ENCODE measurements around the gene UBE2M. TPM values are rescaled to one million over a fixed set of nuclear protein-coding genes. Genes with fewer than 3 reads are reported as not detected.

Gene UBE2M
- total RNA-seq, 1 experiment from 2014 or later = 243 TPM

DNA sequence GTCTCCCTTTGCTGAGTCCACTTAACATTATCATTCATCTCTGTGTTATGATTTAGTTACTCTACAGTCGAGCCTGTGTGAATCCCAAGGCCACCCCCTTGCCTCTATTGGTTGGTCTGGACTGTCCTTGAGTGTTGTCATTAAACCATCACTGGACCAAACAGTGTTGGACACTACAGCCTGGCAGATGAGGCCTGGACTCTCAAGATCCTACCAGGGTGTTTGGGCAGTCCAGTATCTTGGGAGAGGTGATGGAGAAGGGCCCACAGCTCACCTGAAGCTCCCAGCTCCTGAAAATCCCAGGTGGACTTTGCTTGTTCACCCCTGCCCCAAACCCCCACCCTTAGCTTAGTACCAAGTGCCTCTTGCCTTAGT lies 7.3 kb downstream of the UBE2M start:
- BruUV-seq (replicated peaks) = no TSS peak
- Histone ChIP-seq H3K9me3 (ENCODE audit: low read length) (no peaks in the 10 kb centered on the region), H3K4me2 (ENCODE audit: low read length) (no peak overlapping the region), H3F3A (ENCODE audit: low read length, unreplicated experiment) (peaks cover 8% of the 10 kb centered on the region), H3K9me2 (replicated peaks; ENCODE audit: low read length) (no peaks in the 10 kb centered on the region), H3K4me3 (ENCODE audit: low read length) (no peak overlapping the region), H2AFZ (ENCODE audit: low read length) (no peak overlapping the region), H3K36me3 (ENCODE audit: low read depth, low read length) (peaks cover 64% of the 10 kb centered on the region), H4K20me1 (ENCODE audit: low read length) (peaks cover 49% of the 10 kb centered on the region), H3K79me2 (ENCODE audit: low read length) (peaks cover 52% of the 10 kb centered on the region), H3K27me3 (ENCODE audit: low read length) (no peaks in the 10 kb centered on the region), H3K9ac (ENCODE audit: low read length) (no peak overlapping the region), H3K27ac (ENCODE audit: low read length) (no peak overlapping the region), H3K4me1 (ENCODE audit: insufficient read depth, low read length) (peaks cover 30% of the 10 kb centered on the region)
- ChIA-PET CTCF (no interaction called here), POLR2A (ENCODE audit: unreplicated experiment) (no interaction called here)
- no peak for TF ChIP-seq EZH2phosphoT487 (IDR thresholded peaks at IDR 0.05; ENCODE audit: borderline replicate concordance, low read length)
- no peak for TF ChIP-seq EZH2 (IDR thresholded peaks at IDR 0.05; ENCODE audit: low read length, unreplicated experiment)
- TF ChIP-seq, protein P1, sequence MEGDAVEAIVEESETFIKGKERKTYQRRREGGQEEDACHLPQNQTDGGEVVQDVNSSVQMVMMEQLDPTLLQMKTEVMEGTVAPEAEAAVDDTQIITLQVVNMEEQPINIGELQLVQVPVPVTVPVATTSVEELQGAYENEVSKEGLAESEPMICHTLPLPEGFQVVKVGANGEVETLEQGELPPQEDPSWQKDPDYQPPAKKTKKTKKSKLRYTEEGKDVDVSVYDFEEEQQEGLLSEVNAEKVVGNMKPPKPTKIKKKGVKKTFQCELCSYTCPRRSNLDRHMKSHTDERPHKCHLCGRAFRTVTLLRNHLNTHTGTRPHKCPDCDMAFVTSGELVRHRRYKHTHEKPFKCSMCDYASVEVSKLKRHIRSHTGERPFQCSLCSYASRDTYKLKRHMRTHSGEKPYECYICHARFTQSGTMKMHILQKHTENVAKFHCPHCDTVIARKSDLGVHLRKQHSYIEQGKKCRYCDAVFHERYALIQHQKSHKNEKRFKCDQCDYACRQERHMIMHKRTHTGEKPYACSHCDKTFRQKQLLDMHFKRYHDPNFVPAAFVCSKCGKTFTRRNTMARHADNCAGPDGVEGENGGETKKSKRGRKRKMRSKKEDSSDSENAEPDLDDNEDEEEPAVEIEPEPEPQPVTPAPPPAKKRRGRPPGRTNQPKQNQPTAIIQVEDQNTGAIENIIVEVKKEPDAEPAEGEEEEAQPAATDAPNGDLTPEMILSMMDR (conservative IDR thresholded peaks at IDR 0.05; ENCODE audit: low read depth, low read length) = no peak
- DNase-seq = no peak
- intact Hi-C loops (cut with micrococcal nuclease) = no loop called here
- ATAC-seq = no peak

GRCh38 chr19:58550362-58551122 lies 7.9 kb downstream of the UBE2M start:
- Histone ChIP-seq H3K9me3 (ENCODE audit: low read length) (no peaks in the 10 kb centered on the region), H3K9me2 (replicated peaks; ENCODE audit: low read length) (no peaks in the 10 kb centered on the region), H3K9ac (ENCODE audit: low read length) (no peak overlapping the region), H3F3A (ENCODE audit: low read length, unreplicated experiment) (peaks cover 8% of the 10 kb centered on the region), H3K27me3 (ENCODE audit: low read length) (no peaks in the 10 kb centered on the region), H3K79me2 (ENCODE audit: low read length) (peaks cover 54% of the 10 kb centered on the region), H4K20me1 (ENCODE audit: low read length) (peaks cover 55% of the 10 kb centered on the region), H3K4me3 (ENCODE audit: low read length) (no peak overlapping the region), H3K4me2 (ENCODE audit: low read length) (no peak overlapping the region), H3K27ac (ENCODE audit: low read length) (no peak overlapping the region), H3K4me1 (ENCODE audit: insufficient read depth, low read length) (peaks cover 31% of the 10 kb centered on the region), H2AFZ (ENCODE audit: low read length) (no peak overlapping the region), H3K36me3 (ENCODE audit: low read depth, low read length) (peaks cover 67% of the 10 kb centered on the region)
- CTCF ChIA-PET = no interaction called here
- POLR2A ChIA-PET (ENCODE audit: unreplicated experiment) = no interaction called here
- DNase-seq (no peak), ATAC-seq (no peak)
- BruUV-seq (replicated peaks) = no TSS peak
- intact Hi-C loops (cut with micrococcal nuclease) = no loop called here
- TF ChIP-seq, protein P1 (conservative IDR thresholded peaks at IDR 0.05; ENCODE audit: low read depth, low read length) = no peak
- no peak for TF ChIP-seq EZH2phosphoT487 (IDR thresholded peaks at IDR 0.05; ENCODE audit: borderline replicate concordance, low read length)
- no peak for TF ChIP-seq EZH2 (IDR thresholded peaks at IDR 0.05; ENCODE audit: low read length, unreplicated experiment)

DNA sequence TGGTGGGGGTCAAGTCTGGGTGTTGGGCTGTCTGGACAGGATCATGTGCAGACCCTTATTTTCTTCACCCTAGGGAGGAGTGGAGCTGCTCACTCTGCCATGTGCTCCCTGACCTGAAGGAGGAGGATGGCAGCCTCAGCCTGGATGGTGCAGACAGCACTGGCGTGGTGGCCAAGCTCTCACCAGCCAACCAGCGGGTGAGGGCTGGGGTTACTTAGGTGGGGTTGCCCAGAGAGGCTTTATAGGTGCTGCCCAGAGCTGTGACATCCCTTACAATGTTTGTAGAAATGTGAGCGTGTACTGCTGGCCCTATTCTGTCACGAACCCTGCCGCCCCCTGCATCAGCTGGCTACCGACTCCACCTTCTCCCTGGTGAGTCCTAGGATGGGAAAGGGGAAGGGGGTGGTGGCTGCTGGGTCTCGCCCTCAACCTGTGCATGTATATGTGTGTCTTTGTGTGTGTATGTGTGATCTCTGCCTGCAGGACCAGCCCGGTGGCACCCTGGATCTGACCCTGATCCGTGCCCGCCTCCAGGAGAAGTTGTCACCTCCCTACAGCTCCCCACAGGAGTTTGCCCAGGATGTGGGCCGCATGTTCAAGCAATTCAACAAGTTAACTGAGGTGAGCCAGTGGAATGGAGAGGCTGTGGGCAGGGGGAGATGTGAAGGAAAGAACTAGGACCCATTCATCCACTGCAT lies 8.6 kb downstream of the UBE2M start:
- ChIA-PET CTCF (no interaction called here), POLR2A (ENCODE audit: unreplicated experiment) (no interaction called here)
- no peaks in the 10 kb centered on the region for H3K9me3 ChIP-seq (ENCODE audit: low read length)
- no TSS peak for BruUV-seq (replicated peaks)
- H3K9ac ChIP-seq (ENCODE audit: low read length) = no peak overlapping the region
- peaks cover 4% of the 10 kb centered on the region for H3F3A ChIP-seq (ENCODE audit: low read length, unreplicated experiment)
- H3K27ac ChIP-seq (ENCODE audit: low read length) = no peak overlapping the region
- no peaks in the 10 kb centered on the region for H3K9me2 ChIP-seq (replicated peaks; ENCODE audit: low read length)
- ATAC-seq (no peak), DNase-seq (no peak)
- no peaks in the 10 kb centered on the region for H3K27me3 ChIP-seq (ENCODE audit: low read length)
- TF ChIP-seq EZH2 (IDR thresholded peaks at IDR 0.05; ENCODE audit: low read length, unreplicated experiment) = no peak
- TF ChIP-seq EZH2phosphoT487 (IDR thresholded peaks at IDR 0.05; ENCODE audit: borderline replicate concordance, low read length) = no peak
- TF ChIP-seq, protein P1 (conservative IDR thresholded peaks at IDR 0.05; ENCODE audit: low read depth, low read length) = no peak
- H3K36me3 ChIP-seq (ENCODE audit: low read depth, low read length) = peaks cover 72% of the 10 kb centered on the region
- intact Hi-C loops (cut with micrococcal nuclease) = no loop called here
- H3K4me2 ChIP-seq (ENCODE audit: low read length) = no peak overlapping the region
- H4K20me1 ChIP-seq (ENCODE audit: low read length) = peaks cover 62% of the 10 kb centered on the region
- H3K4me3 ChIP-seq (ENCODE audit: low read length) = no peak overlapping the region
- H3K79me2 ChIP-seq (ENCODE audit: low read length) = peaks cover 61% of the 10 kb centered on the region
- H2AFZ ChIP-seq (ENCODE audit: low read length) = no peak overlapping the region
- H3K4me1 ChIP-seq (ENCODE audit: insufficient read depth, low read length) = peaks cover 26% of the 10 kb centered on the region
